Kidney (tissue), 14 donors: ENCODE measurements around the gene SH2D5. TPM values are rescaled to one million over a fixed set of nuclear protein-coding genes. Genes with fewer than 3 reads are reported as not detected.

ENCODE experiments used
- DNase-seq, 5 donors: peaks; one replicate each; pipeline ENCODE4 v3.0.0-alpha.2; 2013 to 2020
- FAIRE-seq: peaks from 2 replicates; lab custom pipeline; 2012; peaks lifted over from hg19 to GRCh38; lab: Jason Lieb, UNC
- H3K27ac ChIP-seq, 2 donors: one replicate each; pipeline ENCODE4 v1.7.0; 2013; ENCODE audit warnings: low read depth in 2 of 2, low read length in 2 of 2, inconsistent platforms in 1 of 2
- H3K27me3 ChIP-seq: one replicate; pipeline ENCODE4 v1.7.1; 2013; ENCODE audit warnings: low read length, inconsistent platforms; ENCODE audit not compliant: control insufficient read depth, insufficient read depth
- H3K36me3 ChIP-seq, 3 donors: one replicate each; pipeline versions ENCODE4 v1.7.0 to v1.7.1; 2013; ENCODE audit warnings: low read length in 3 of 3, control low read depth in 1 of 3, inconsistent platforms in 1 of 3; ENCODE audit not compliant: insufficient read depth in 3 of 3, control insufficient read depth in 2 of 3
- H3K4me1 ChIP-seq, 3 donors: one replicate each; pipeline versions ENCODE4 v1.7.0 to v1.7.1; 2013; ENCODE audit warnings: low read length in 3 of 3, inconsistent platforms in 1 of 3, low read depth in 1 of 3; ENCODE audit not compliant: control insufficient read depth in 2 of 3, insufficient read depth in 2 of 3
- H3K4me3 ChIP-seq, 3 donors: one replicate each; pipeline versions ENCODE4 v1.7.0 to v1.8.1; 2013; ENCODE audit warnings: low read length in 3 of 3, control low read depth in 1 of 3, inconsistent platforms in 1 of 3
- H3K9ac ChIP-seq, 3 donors: one replicate each; pipeline versions ENCODE4 v1.7.0 to v1.7.1; 2013; ENCODE audit warnings: low read length in 3 of 3, control low read depth in 1 of 3, inconsistent platforms in 1 of 3
- H3K9me3 ChIP-seq, 3 donors: one replicate each; pipeline versions ENCODE4 v1.7.0 to v1.7.1; 2013; ENCODE audit warnings: low read length in 3 of 3, control low read depth in 1 of 3, inconsistent platforms in 1 of 3; ENCODE audit not compliant: control insufficient read depth in 2 of 3, insufficient read depth in 1 of 3
- intact Hi-C: fragments of 100-400 bp; cut with DNase I; formaldehyde crosslinking; loops from one replicate; pipeline ENCODE4 v1.11.1; 2022
- polyA plus RNA-seq: library from polyadenylated mRNA; stranded (reverse); fragments of 350-450 nt; fragmentation: Illumina TruSeq; extraction: RNeasy Lipid Tissue Mini Kit (QIAGEN cat#74804); gene quantifications from one replicate; pipeline ENCODE4 v1.2.3, GENCODE V29; 2014; ENCODE audit warnings: low read depth, low replicate concordance; ENCODE audit not compliant: insufficient read depth
- total RNA-seq: library from RNA; stranded (reverse); fragmentation: NEBNext Ultra II Directional; extraction: Animal tissue kit (Norgen Biotek cat#: 25700); gene quantifications from one replicate; pipeline ENCODE4 v1.2.1, GENCODE V29; 2021
- TF ChIP-seq, protein P1 (sequence below): IDR thresholded peaks from 3 replicates; pipeline ENCODE4 v1.5.1; 2012; ENCODE audit warnings: mild to moderate bottlenecking, moderate library complexity, borderline replicate concordance; ENCODE audit not compliant: insufficient read depth; ENCODE audit errors: extremely low read depth
- donor health status: control.
- donor health status: control.
- donor health status: control.
- donor health status: control.
- donor health status: control.
- donor health status: DM: yes; HTN: yes; CAD: no.
- donor health status: Normal renal cell carcinoma (clear cell type).

Gene SH2D5
- total and polyA plus RNA-seq, 2 donors from 2014 or later = 0.19 to 0.57 TPM

DNA sequence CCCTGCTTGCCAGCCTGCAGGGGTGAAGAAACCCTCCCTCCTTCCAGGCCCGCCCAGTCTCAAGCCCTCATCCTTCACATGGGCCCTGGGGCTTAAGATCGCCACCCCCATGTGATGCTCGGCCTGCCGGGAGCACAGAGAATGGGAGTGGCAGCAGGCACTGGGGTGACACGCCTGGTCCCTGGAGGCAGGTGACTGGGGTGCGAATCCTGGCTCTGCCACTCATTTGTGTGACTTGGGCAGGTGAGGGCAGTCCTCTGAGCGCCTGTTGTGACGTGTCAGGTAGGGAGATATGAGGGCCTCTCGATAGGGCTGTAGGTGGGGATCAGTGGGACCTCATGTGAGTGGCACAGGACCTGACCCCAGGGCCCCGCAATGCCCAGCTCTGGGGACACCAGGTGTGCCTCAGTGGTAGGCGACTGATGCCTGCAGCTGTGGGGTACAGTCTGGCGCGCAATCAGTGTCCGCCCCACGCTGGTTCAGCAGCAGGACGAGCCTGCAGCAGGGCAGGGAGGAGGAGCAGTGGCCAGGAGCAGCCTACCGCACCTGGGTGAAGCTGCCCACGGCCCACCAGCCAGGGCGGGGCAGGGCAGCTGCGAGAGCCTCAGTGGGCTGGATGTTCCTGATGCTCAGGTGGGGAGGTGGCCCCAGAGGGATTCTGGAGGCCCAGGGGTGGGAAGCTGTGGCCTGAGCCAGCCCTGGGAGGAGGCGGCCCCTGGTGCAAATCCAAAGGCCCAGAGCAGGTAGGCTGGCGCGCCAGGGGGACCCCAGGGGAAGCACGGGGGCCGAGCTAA is 6.2 kb downstream of the SH2D5 start:
- peak in 1 of 5 donors; percentile 38 for DNase-seq
- intact Hi-C loops = no loop called here
- FAIRE-seq = no peak
- Histone ChIP-seq H3K4me1 (no peaks in the 10 kb centered on the region), H3K4me3 (no peak overlapping the region), H3K9me3 (no peaks in the 10 kb centered on the region), H3K36me3 (no peaks in the 10 kb centered on the region), H3K27ac (no peak overlapping the region), H3K27me3 (peaks cover 6% of the 10 kb centered on the region), H3K9ac (no peak overlapping the region)
- TF ChIP-seq, protein P1, sequence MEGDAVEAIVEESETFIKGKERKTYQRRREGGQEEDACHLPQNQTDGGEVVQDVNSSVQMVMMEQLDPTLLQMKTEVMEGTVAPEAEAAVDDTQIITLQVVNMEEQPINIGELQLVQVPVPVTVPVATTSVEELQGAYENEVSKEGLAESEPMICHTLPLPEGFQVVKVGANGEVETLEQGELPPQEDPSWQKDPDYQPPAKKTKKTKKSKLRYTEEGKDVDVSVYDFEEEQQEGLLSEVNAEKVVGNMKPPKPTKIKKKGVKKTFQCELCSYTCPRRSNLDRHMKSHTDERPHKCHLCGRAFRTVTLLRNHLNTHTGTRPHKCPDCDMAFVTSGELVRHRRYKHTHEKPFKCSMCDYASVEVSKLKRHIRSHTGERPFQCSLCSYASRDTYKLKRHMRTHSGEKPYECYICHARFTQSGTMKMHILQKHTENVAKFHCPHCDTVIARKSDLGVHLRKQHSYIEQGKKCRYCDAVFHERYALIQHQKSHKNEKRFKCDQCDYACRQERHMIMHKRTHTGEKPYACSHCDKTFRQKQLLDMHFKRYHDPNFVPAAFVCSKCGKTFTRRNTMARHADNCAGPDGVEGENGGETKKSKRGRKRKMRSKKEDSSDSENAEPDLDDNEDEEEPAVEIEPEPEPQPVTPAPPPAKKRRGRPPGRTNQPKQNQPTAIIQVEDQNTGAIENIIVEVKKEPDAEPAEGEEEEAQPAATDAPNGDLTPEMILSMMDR = no peak

DNA sequence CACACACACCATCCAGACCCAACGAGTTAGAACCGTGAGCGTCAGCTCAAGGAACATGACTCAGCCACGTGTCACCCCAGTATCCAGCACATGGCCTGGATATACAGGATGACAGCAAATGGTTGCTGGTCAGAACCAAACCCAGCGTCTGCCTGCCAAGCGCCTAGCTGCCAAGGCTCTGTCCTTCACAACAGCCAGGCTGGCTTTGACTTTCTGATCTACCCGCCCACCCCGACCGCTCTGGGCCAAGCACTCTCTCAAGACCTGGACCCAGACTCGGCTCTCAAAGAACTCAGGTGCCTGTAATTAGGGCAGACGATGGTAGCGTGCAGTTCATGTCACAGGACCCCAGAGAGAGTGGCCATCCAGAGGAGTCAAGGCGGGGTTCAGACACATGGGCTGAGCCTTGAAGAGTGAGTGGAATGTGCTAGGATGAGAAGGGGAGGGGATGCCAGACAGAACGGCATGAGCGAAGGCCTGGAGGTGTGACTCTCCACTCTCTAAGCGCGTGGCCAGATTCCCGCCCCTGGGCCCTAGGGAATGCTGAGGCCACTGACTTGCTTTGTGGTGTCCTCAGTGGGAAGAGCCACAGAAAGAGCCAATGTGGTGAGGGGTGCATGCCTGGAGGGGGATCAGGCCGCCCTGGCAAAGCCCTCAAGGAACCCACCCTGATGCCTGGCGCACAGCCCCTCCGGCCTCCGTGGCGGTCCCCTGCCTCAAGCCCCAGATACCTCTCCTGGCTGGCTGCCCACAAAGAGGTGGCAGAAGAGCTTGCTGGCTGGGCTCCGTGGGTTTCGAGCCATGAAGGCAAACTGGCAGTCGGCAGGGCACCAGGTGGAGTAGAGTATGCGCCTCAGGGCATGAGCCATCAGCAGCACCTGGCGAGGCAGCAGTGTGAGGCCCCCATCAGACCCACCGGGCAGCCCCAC is 7.0 kb downstream of the SH2D5 start:
- Histone ChIP-seq H3K36me3 (no peaks in the 10 kb centered on the region), H3K9ac (no peak overlapping the region), H3K27ac (no peak overlapping the region), H3K27me3 (no peaks in the 10 kb centered on the region), H3K9me3 (no peaks in the 10 kb centered on the region), H3K4me3 (no peak overlapping the region), H3K4me1 (no peaks in the 10 kb centered on the region)
- TF ChIP-seq, protein P1 = no peak
- DNase-seq (peak in 2 of 5 donors; percentile 16 to 43), FAIRE-seq (no peak)
- intact Hi-C loops = no loop called here

DNA sequence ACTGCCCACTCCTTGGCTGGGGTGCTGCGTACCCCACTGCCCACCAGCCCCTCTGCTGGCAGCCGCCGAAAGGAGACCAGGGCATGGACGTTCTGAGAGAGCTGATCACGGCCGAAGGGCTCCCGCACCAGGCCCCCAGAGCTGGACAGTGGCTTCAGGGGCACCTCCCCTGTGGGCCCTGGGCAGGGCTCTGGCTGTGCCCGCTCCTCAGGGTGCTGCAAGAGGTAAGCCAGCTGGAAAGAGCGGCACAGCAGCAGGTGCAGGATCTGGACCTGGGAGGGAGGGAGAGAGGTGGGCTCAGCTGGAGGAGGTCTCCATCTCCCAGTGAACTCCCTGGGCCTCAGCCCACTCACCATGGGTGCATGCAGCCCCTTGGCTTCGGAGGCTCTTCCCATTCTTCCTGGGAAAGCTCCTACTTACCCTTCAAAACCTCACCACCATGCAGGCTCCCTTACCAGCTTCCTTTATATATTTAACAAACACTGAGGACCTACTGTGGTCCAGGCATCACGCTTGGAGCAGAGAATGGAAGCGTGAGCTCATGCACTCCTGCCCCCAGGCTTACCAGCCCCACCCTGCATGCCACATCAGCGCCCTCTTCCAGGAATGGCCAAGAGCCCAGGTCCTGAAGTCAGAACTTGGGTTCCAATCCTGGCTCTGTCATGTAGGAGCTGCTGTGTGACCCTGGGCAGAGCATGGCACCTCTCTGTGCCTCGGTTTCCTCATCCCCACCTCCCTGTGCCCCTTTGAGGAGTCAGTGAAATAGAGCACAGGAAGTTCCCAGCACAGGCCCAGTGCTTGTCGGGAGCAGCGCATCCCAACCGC is 7.9 kb downstream of the SH2D5 start:
- no peaks in the 10 kb centered on the region for H3K9me3 ChIP-seq
- no peak overlapping the region for H3K4me3 ChIP-seq
- FAIRE-seq (no peak), DNase-seq (no peak)
- H3K9ac ChIP-seq = no peak overlapping the region
- no peaks in the 10 kb centered on the region for H3K27me3 ChIP-seq
- no peaks in the 10 kb centered on the region for H3K4me1 ChIP-seq
- TF ChIP-seq, protein P1 = no peak
- no peak overlapping the region for H3K27ac ChIP-seq
- no peaks in the 10 kb centered on the region for H3K36me3 ChIP-seq
- intact Hi-C loops = no loop called here
